Activated T-cell treated with anti-CD3 and anti-CD28 coated beads, Interleukin-2, amount 50 U/mL, for 72 hours (primary cell): ENCODE measurements around the gene L1CAM. TPM values are rescaled to one million over a fixed set of nuclear protein-coding genes. Genes with fewer than 3 reads are reported as not detected.

Experiments used
- ATAC-seq, 2 donors: fragments of 150-1000 bp; cut with Tn5 transposase; replicated peaks in 1 of 2; 2 replicates each; pipeline ENCODE4 v1.10.0; 2021; ENCODE audit warnings: moderate library complexity in 2 of 2, mild to moderate bottlenecking in 1 of 2
- DNase-seq, 2 donors: peaks; one replicate each; pipeline ENCODE4 v3.0.0; 2021 to 2022; ENCODE audit warnings: mixed read lengths in 1 of 2
- H3K27ac Mint-ChIP-seq: one replicate; pipeline ENCODE4 v1.8.0; 2022; ENCODE audit warnings: mild to moderate bottlenecking, moderate library complexity, mixed read lengths
- H3K27me3 Mint-ChIP-seq: one replicate; pipeline ENCODE4 v1.8.0; 2022; ENCODE audit warnings: low read depth, mixed read lengths
- H3K36me3 Mint-ChIP-seq, 2 donors: one replicate each; pipeline ENCODE4 v1.8.0; 2022; ENCODE audit warnings: mixed read lengths in 2 of 2, mild to moderate bottlenecking in 1 of 2; ENCODE audit not compliant: insufficient read depth in 2 of 2
- H3K4me1 Mint-ChIP-seq: one replicate; pipeline ENCODE4 v1.8.0; 2022; ENCODE audit warnings: low read depth, mixed read lengths
- H3K4me3 Mint-ChIP-seq, 2 donors: one replicate each; pipeline ENCODE4 v1.8.0; 2022; ENCODE audit warnings: mild to moderate bottlenecking in 2 of 2, mixed read lengths in 2 of 2, moderate library complexity in 2 of 2
- H3K9me3 Mint-ChIP-seq, 2 donors: one replicate each; pipeline ENCODE4 v1.8.0; 2022; ENCODE audit warnings: mixed read lengths in 2 of 2
- total RNA-seq, 2 donors: library from RNA; stranded (reverse); gene quantifications; one replicate each; pipeline ENCODE4 v1.2.3, GENCODE V29; 2022

Gene L1CAM
- total RNA-seq, 2 donors from 2014 or later = 1.8 to 2.1 TPM

GRCh38 chrX:153867139-153867538 is 18.8 kb downstream of the L1CAM start:
- no peak overlapping the region for H3K27ac Mint-ChIP-seq
- no peaks in the 10 kb centered on the region for H3K9me3 Mint-ChIP-seq
- H3K27me3 Mint-ChIP-seq = no peaks in the 10 kb centered on the region
- ATAC-seq (no peak), DNase-seq (no peak)
- H3K36me3 Mint-ChIP-seq = no peaks in the 10 kb centered on the region
- no peaks in the 10 kb centered on the region for H3K4me1 Mint-ChIP-seq
- H3K4me3 Mint-ChIP-seq = no peak overlapping the region

- Mint-ChIP-seq H3K9me3 (no peaks in the 10 kb centered on the region), H3K27ac (no peak overlapping the region), H3K27me3 (peaks cover 3% of the 10 kb centered on the region)
Measured at GRCh38 chrX:153866302-153867019, 19.5 kb downstream of the L1CAM start.

GRCh38 chrX:153865685-153866084 is 20.3 kb downstream of the L1CAM start:
- no peak overlapping the region for H3K4me3 Mint-ChIP-seq
- no peak overlapping the region for H3K27ac Mint-ChIP-seq
- no peaks in the 10 kb centered on the region for H3K9me3 Mint-ChIP-seq
- DNase-seq (no peak), ATAC-seq (no peak)
- peaks cover 11% of the 10 kb centered on the region for H3K27me3 Mint-ChIP-seq
- no peaks in the 10 kb centered on the region for H3K36me3 Mint-ChIP-seq
- H3K4me1 Mint-ChIP-seq = no peaks in the 10 kb centered on the region

More at GRCh38 chrX:153866302-153867019, 19.5 kb downstream of the L1CAM start:
- no peaks in the 10 kb centered on the region for H3K36me3 Mint-ChIP-seq
- DNase-seq (no peak), ATAC-seq (no peak)
- H3K4me1 Mint-ChIP-seq = no peaks in the 10 kb centered on the region
- no peak overlapping the region for H3K4me3 Mint-ChIP-seq

GRCh38 chrX:153865321-153865580 is 20.7 kb downstream of the L1CAM start:
- Mint-ChIP-seq H3K9me3 (no peaks in the 10 kb centered on the region), H3K27me3 (peaks cover 15% of the 10 kb centered on the region), H3K27ac (no peak overlapping the region), H3K4me3 (no peak overlapping the region), H3K36me3 (no peaks in the 10 kb centered on the region), H3K4me1 (no peaks in the 10 kb centered on the region)
- DNase-seq (no peak), ATAC-seq (no peak)

- no peak overlapping the region for H3K27ac Mint-ChIP-seq
- ATAC-seq (no peak), DNase-seq (no peak)
- no peaks in the 10 kb centered on the region for H3K36me3 Mint-ChIP-seq
- peaks cover 18% of the 10 kb centered on the region for H3K27me3 Mint-ChIP-seq
- H3K9me3 Mint-ChIP-seq = no peaks in the 10 kb centered on the region
- H3K4me1 Mint-ChIP-seq = no peaks in the 10 kb centered on the region
- no peak overlapping the region for H3K4me3 Mint-ChIP-seq
Measured at GRCh38 chrX:153864561-153865320, 21.2 kb downstream of the L1CAM start.

GRCh38 chrX:153864101-153864500 is 21.9 kb downstream of the L1CAM start:
- Mint-ChIP-seq H3K4me1 (no peaks in the 10 kb centered on the region), H3K27me3 (peaks cover 18% of the 10 kb centered on the region), H3K4me3 (no peak overlapping the region), H3K27ac (no peak overlapping the region), H3K36me3 (no peaks in the 10 kb centered on the region), H3K9me3 (no peaks in the 10 kb centered on the region)
- DNase-seq (no peak), ATAC-seq (no peak)

- no peak for ATAC-seq
- DNase-seq = no peak
- Mint-ChIP-seq H3K9me3 (no peaks in the 10 kb centered on the region), H3K27me3 (peaks cover 18% of the 10 kb centered on the region), H3K4me1 (no peaks in the 10 kb centered on the region), H3K27ac (no peak overlapping the region), H3K4me3 (no peak overlapping the region), H3K36me3 (no peaks in the 10 kb centered on the region)
Measured at GRCh38 chrX:153863251-153863991, 22.6 kb downstream of the L1CAM start.

GRCh38 chrX:153862369-153863250 is 23.4 kb downstream of the L1CAM start:
- Mint-ChIP-seq H3K9me3 (no peaks in the 10 kb centered on the region), H3K4me3 (no peak overlapping the region), H3K36me3 (no peaks in the 10 kb centered on the region), H3K27ac (no peak overlapping the region), H3K4me1 (peaks cover 2% of the 10 kb centered on the region), H3K27me3 (peaks cover 22% of the 10 kb centered on the region)
- no peak for ATAC-seq
- DNase-seq = no peak

- H3K4me3 Mint-ChIP-seq = no peak overlapping the region
Measured at GRCh38 chrX:153861733-153862310, 24.2 kb downstream of the L1CAM start.

GRCh38 chrX:153861151-153861550 is 24.8 kb downstream of the L1CAM start:
- peaks cover 36% of the 10 kb centered on the region for H3K27me3 Mint-ChIP-seq
- no peak for DNase-seq
- H3K4me3 Mint-ChIP-seq = no peak overlapping the region
- H3K36me3 Mint-ChIP-seq = no peaks in the 10 kb centered on the region
- no peaks in the 10 kb centered on the region for H3K9me3 Mint-ChIP-seq
- H3K27ac Mint-ChIP-seq = no peak overlapping the region
- peaks cover 10% of the 10 kb centered on the region for H3K4me1 Mint-ChIP-seq
- ATAC-seq = no peak

More at GRCh38 chrX:153861733-153862310, 24.2 kb downstream of the L1CAM start:
- H3K27me3 Mint-ChIP-seq = peaks cover 30% of the 10 kb centered on the region
- H3K9me3 Mint-ChIP-seq = no peaks in the 10 kb centered on the region
- no peaks in the 10 kb centered on the region for H3K36me3 Mint-ChIP-seq
- H3K4me1 Mint-ChIP-seq = peaks cover 10% of the 10 kb centered on the region
- no peak overlapping the region for H3K27ac Mint-ChIP-seq
- DNase-seq (no peak), ATAC-seq (no peak)

- ATAC-seq (no peak), DNase-seq (no peak)
- Mint-ChIP-seq H3K4me3 (no peak overlapping the region), H3K36me3 (no peaks in the 10 kb centered on the region), H3K9me3 (no peaks in the 10 kb centered on the region), H3K27ac (no peak overlapping the region), H3K27me3 (peaks cover 60% of the 10 kb centered on the region), H3K4me1 (peaks cover 10% of the 10 kb centered on the region)
Measured at GRCh38 chrX:153857348-153857903, 28.5 kb downstream of the L1CAM start.

GRCh38 chrX:153854702-153855101 is 31.3 kb downstream of the L1CAM start:
- H3K27ac Mint-ChIP-seq = no peak overlapping the region
- H3K9me3 Mint-ChIP-seq = no peaks in the 10 kb centered on the region
- ATAC-seq (no peak), DNase-seq (no peak)
- H3K27me3 Mint-ChIP-seq = peaks cover 53% of the 10 kb centered on the region
- no peaks in the 10 kb centered on the region for H3K36me3 Mint-ChIP-seq
- peaks cover 10% of the 10 kb centered on the region for H3K4me1 Mint-ChIP-seq
- H3K4me3 Mint-ChIP-seq = no peak overlapping the region
